Parathyroid adenoma (tissue), 2 donors: Measurements from ENCODE around the gene SYNJ1.

Experiments
- H2AFZ ChIP-seq: fragments of 300-600 bp; sonication (generic); one replicate; pipeline ENCODE4 v1.7.0; 2017; ENCODE audit warnings: antibody characterized with exemption, mild to moderate bottlenecking
- H3K27ac ChIP-seq: fragments of 300-600 bp; sonication (generic); one replicate; pipeline ENCODE4 v1.7.0; 2017
- H3K27me3 ChIP-seq: fragments of 300-600 bp; sonication (generic); one replicate; pipeline ENCODE4 v1.7.0; 2017; ENCODE audit warnings: low read length; ENCODE audit not compliant: control insufficient read depth, insufficient read depth
- H3K36me3 ChIP-seq: fragments of 300-600 bp; sonication (generic); one replicate; pipeline ENCODE4 v1.7.0; 2017; ENCODE audit warnings: low read length; ENCODE audit not compliant: control insufficient read depth, insufficient read depth
- H3K4me1 ChIP-seq: fragments of 300-600 bp; sonication (generic); one replicate; pipeline ENCODE4 v1.7.0; 2017; ENCODE audit warnings: control low read depth
- H3K4me2 ChIP-seq: fragments of 300-600 bp; sonication (generic); one replicate; pipeline ENCODE4 v1.7.0; 2017; ENCODE audit warnings: low read length
- H3K4me3 ChIP-seq: fragments of 300-600 bp; sonication (generic); one replicate; pipeline ENCODE4 v1.7.0; 2017; ENCODE audit warnings: low read depth, low read length
- H3K79me2 ChIP-seq: fragments of 300-600 bp; sonication (generic); one replicate; pipeline ENCODE4 v1.7.0; 2017; ENCODE audit warnings: control low read depth
- H3K9ac ChIP-seq: fragments of 300-600 bp; sonication (generic); one replicate; pipeline ENCODE4 v1.7.0; 2017; ENCODE audit warnings: mild to moderate bottlenecking
- H3K9me3 ChIP-seq: fragments of 300-600 bp; sonication (generic); one replicate; pipeline ENCODE4 v1.7.0; 2017; ENCODE audit warnings: low read length; ENCODE audit not compliant: control insufficient read depth
- TF ChIP-seq, protein P1 (sequence below): fragments of 300-600 bp; sonication (generic); IDR thresholded peaks from one replicate; pipeline ENCODE4 v1.7.0; 2017; ENCODE audit warnings: antibody characterized with exemption, mild to moderate bottlenecking
- donor health status: primary hyperparathyroidism.

SYNJ1 gene

DNA sequence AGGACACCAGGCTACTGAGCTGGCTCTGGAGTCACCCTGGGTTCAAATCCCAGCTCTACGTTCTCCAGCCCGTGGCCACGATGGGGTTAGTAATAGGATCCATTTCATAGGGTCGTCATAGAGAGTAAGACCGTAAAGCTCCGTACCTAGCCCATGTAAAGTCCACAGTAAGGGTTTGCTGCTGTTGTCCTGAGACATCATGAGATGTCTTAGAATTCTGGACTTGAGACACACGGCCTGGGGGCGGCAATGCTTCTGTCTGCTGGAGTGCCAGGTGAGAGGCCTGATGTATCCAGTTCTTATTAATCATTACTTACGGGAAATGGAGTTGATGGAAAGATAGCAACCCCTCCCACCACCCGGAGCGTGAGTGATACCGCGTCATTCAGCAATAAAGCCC lies 146.1 kb downstream of the SYNJ1 start:
- Histone ChIP-seq H3K27ac (no peak overlapping the region), H3K36me3 (no peaks in the 10 kb centered on the region), H3K27me3 (no peaks in the 10 kb centered on the region), H3K4me1 (no peaks in the 10 kb centered on the region), H3K9ac (no peak overlapping the region), H3K4me3 (no peak overlapping the region), H3K79me2 (no peaks in the 10 kb centered on the region), H2AFZ (no peak overlapping the region), H3K9me3 (no peaks in the 10 kb centered on the region), H3K4me2 (no peak overlapping the region)
- TF ChIP-seq, protein P1, sequence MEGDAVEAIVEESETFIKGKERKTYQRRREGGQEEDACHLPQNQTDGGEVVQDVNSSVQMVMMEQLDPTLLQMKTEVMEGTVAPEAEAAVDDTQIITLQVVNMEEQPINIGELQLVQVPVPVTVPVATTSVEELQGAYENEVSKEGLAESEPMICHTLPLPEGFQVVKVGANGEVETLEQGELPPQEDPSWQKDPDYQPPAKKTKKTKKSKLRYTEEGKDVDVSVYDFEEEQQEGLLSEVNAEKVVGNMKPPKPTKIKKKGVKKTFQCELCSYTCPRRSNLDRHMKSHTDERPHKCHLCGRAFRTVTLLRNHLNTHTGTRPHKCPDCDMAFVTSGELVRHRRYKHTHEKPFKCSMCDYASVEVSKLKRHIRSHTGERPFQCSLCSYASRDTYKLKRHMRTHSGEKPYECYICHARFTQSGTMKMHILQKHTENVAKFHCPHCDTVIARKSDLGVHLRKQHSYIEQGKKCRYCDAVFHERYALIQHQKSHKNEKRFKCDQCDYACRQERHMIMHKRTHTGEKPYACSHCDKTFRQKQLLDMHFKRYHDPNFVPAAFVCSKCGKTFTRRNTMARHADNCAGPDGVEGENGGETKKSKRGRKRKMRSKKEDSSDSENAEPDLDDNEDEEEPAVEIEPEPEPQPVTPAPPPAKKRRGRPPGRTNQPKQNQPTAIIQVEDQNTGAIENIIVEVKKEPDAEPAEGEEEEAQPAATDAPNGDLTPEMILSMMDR, result no peak

DNA sequence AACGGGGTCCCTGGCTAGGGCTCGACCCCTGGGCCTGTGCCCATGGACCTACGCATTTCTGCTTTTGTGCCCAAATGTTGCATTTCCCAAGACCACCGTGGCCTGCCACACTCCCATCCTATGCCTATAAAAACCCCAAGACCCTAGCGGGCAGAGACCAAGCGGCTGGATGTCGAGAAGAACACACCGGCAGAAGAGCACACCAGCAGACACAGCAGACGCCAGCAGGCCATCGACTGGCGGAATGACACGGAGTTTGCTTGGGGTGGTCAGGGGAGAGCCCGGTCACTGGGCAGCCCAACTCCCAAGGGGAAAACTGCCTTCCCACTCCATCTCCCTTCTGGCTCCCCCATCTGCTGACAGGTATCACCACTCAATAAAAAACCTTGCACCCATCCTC lies 146.9 kb downstream of the SYNJ1 start:
- Histone ChIP-seq H3K27ac (no peak overlapping the region), H3K9ac (no peak overlapping the region), H3K4me2 (no peak overlapping the region), H3K4me3 (no peak overlapping the region), H3K36me3 (no peaks in the 10 kb centered on the region), H3K27me3 (no peaks in the 10 kb centered on the region), H2AFZ (no peak overlapping the region), H3K4me1 (no peaks in the 10 kb centered on the region), H3K9me3 (no peaks in the 10 kb centered on the region), H3K79me2 (no peaks in the 10 kb centered on the region)
- TF ChIP-seq, protein P1, result no peak
